SK-N-SH treated with all-trans-retinoic acid at 6 μM for 48 hours (cell line): ENCODE results near the gene AQP12A.

ENCODE experiments used
- ATAC-seq: fragments of 200-7000 bp; cut with Tn5 transposase; 3 replicates; pipeline ENCODE4 v1.9.1; 2020; ENCODE audit warnings: mild to moderate bottlenecking, moderate library complexity
- ARNTL ChIP-seq: fragments of 450-650 bp; formaldehyde crosslinking; IDR thresholded peaks from 2 replicates; pipeline ENCODE4 v1.5.0; 2020; ENCODE audit warnings: low read depth, mild to moderate bottlenecking, moderate library complexity, borderline replicate concordance
- BACH2 ChIP-seq: fragments of 250-450 bp; sonication (Bioruptor Pico); IDR thresholded peaks from 2 replicates; pipeline ENCODE4 v1.9.0; 2021; ENCODE audit warnings: mild to moderate bottlenecking, borderline replicate concordance
- CREB5 ChIP-seq: fragments of 250-450 bp; sonication (Bioruptor Pico); IDR thresholded peaks from 2 replicates; pipeline ENCODE4 v1.5.1; 2020; ENCODE audit warnings: low read depth, mild to moderate bottlenecking, moderate library complexity
- CSDC2 ChIP-seq: fragments of 250-450 bp; sonication (Bioruptor Pico); IDR thresholded peaks from 2 replicates; pipeline ENCODE4 v1.5.0; 2020; ENCODE audit warnings: mild to moderate bottlenecking, moderate library complexity
- ESRRG ChIP-seq: fragments of 250-450 bp; sonication (Bioruptor Pico); IDR thresholded peaks from 2 replicates; pipeline ENCODE4 v1.6.1; 2021; ENCODE audit warnings: mild to moderate bottlenecking
- GLIS3 ChIP-seq: fragments of 250-450 bp; sonication (Bioruptor Pico); IDR thresholded peaks from 2 replicates; pipeline ENCODE4 v1.5.0; 2020; ENCODE audit warnings: mild to moderate bottlenecking, moderate library complexity
- ISL1 ChIP-seq: fragments of 250-450 bp; sonication (Bioruptor Pico); IDR thresholded peaks from 2 replicates; pipeline ENCODE4 v2.1.2; 2022; ENCODE audit warnings: mild to moderate bottlenecking, moderate library complexity
- OSR1 ChIP-seq: fragments of 250-450 bp; sonication (Bioruptor Pico); IDR thresholded peaks from 2 replicates; pipeline ENCODE4 v1.8.0; 2022; ENCODE audit warnings: moderate library complexity, mild to moderate bottlenecking, inconsistent platforms
- PATZ1 ChIP-seq: fragments of 250-450 bp; sonication (Bioruptor Pico); IDR thresholded peaks from 2 replicates; pipeline ENCODE4 v1.8.0; 2020; ENCODE audit warnings: mild to moderate bottlenecking, moderate library complexity, borderline replicate concordance
- POU6F1 ChIP-seq: fragments of 250-450 bp; sonication (Bioruptor Pico); IDR thresholded peaks from 2 replicates; pipeline ENCODE4 v1.8.0; 2021; ENCODE audit warnings: low read depth, mild to moderate bottlenecking, moderate library complexity, borderline replicate concordance
- PPARA ChIP-seq: fragments of 250-450 bp; sonication (Bioruptor Pico); IDR thresholded peaks from 2 replicates; pipeline ENCODE4 v1.5.0; 2020; ENCODE audit warnings: mild to moderate bottlenecking, borderline replicate concordance
- RARB ChIP-seq: fragments of 250-450 bp; sonication (Bioruptor Pico); IDR thresholded peaks from 2 replicates; pipeline ENCODE4 v1.8.0; 2021; ENCODE audit warnings: mild to moderate bottlenecking, moderate library complexity
- SNAI2 ChIP-seq: fragments of 250-450 bp; sonication (Bioruptor Pico); IDR thresholded peaks from 2 replicates; pipeline ENCODE4 v1.5.0; 2020; ENCODE audit warnings: mild to moderate bottlenecking, moderate library complexity
- TCF4 ChIP-seq: fragments of 250-450 bp; sonication (Bioruptor Pico); IDR thresholded peaks from 2 replicates; pipeline ENCODE4 v1.8.0; 2021; ENCODE audit warnings: mild to moderate bottlenecking, moderate library complexity, borderline replicate concordance
- TOX ChIP-seq: fragments of 250-450 bp; sonication (Bioruptor Pico); IDR thresholded peaks from 2 replicates; pipeline ENCODE4 v1.8.0; 2021; ENCODE audit warnings: mild to moderate bottlenecking, moderate library complexity, borderline replicate concordance
- TSHZ2 ChIP-seq: fragments of 250-450 bp; sonication (Bioruptor Pico); IDR thresholded peaks from 2 replicates; pipeline ENCODE4 v1.5.0; 2020; ENCODE audit warnings: mild to moderate bottlenecking, moderate library complexity
- ZC3H10 ChIP-seq: fragments of 250-450 bp; sonication (Bioruptor Pico); IDR thresholded peaks from 2 replicates; pipeline ENCODE4 v1.5.1; 2021; ENCODE audit warnings: mild to moderate bottlenecking, moderate library complexity
- ZFP30 ChIP-seq: fragments of 450-650 bp; formaldehyde crosslinking; IDR thresholded peaks from 2 replicates; pipeline ENCODE4 v1.5.0; 2022; ENCODE audit warnings: mild to moderate bottlenecking, moderate library complexity
- ZNF565 ChIP-seq: fragments of 450-650 bp; formaldehyde crosslinking; conservative IDR thresholded peaks from 2 replicates; pipeline ENCODE4 v1.5.0; 2020; ENCODE audit warnings: low read depth, mild to moderate bottlenecking, moderate library complexity
- ZNF70 ChIP-seq: fragments of 450-650 bp; formaldehyde crosslinking; IDR thresholded peaks from 2 replicates; pipeline ENCODE4 v1.5.0; 2020; ENCODE audit warnings: mild to moderate bottlenecking, moderate library complexity
- ZNF8 ChIP-seq: fragments of 450-650 bp; formaldehyde crosslinking; IDR thresholded peaks from 2 replicates; pipeline ENCODE4 v1.5.0; 2020; ENCODE audit warnings: mild to moderate bottlenecking, moderate library complexity

AQP12A gene

GRCh38 chr2:240646176-240646899, 45.3 kb upstream of the AQP12A start:
- TF ChIP-seq TSHZ2 (CRISPR knock-in tag) (no peak), GLIS3 (CRISPR knock-in tag) (no peak), PPARA (CRISPR knock-in tag) (no peak), SNAI2 (no peak), ZNF70 (CRISPR knock-in tag) (no peak), CSDC2 (CRISPR knock-in tag) (no peak), ZNF565 (CRISPR knock-in tag) (no peak), RARB (no peak), ISL1 (CRISPR knock-in tag) (no peak), TOX (CRISPR knock-in tag) (no peak)
- no peak for ATAC-seq

- no peak for TF ChIP-seq SNAI2
- no peak for TF ChIP-seq ZNF565 (CRISPR knock-in tag)
- TF ChIP-seq ISL1 (CRISPR knock-in tag): no peak
- TF ChIP-seq PATZ1: no peak
- no peak for TF ChIP-seq ZC3H10
- TF ChIP-seq CSDC2 (CRISPR knock-in tag): no peak
- no peak for TF ChIP-seq POU6F1
- no peak for TF ChIP-seq OSR1 (CRISPR knock-in tag)
- no peak for TF ChIP-seq ESRRG (CRISPR knock-in tag)
- no peak for TF ChIP-seq TCF4 (CRISPR knock-in tag)
- no peak for TF ChIP-seq PPARA (CRISPR knock-in tag)
- no peak for TF ChIP-seq ZFP30 (CRISPR knock-in tag)
- no peak for ATAC-seq
Measured at GRCh38 chr2:240646900-240647502, 44.7 kb upstream of the AQP12A start.

- TF ChIP-seq CREB5 (CRISPR knock-in tag) (no peak), ARNTL (CRISPR knock-in tag) (no peak), BACH2 (no peak), OSR1 (CRISPR knock-in tag) (no peak), ZNF8 (no peak), TOX (CRISPR knock-in tag) (no peak), TCF4 (CRISPR knock-in tag) (no peak), SNAI2 (no peak)
- TF ChIP-seq, all 23 proteins: peak for 0
- ATAC-seq: no peak
Measured at GRCh38 chr2:240647503-240648154, 44.0 kb upstream of the AQP12A start.
